KBM-7 (cell line): ENCODE results near the gene TTLL6.
"Not testable (repeated sequence)": the region's sequence is repeated elsewhere in the genome, so short reads cannot be mapped to it uniquely, and the experiment has no call there.

Experiments used
- DNase-seq: peaks from one replicate; pipeline ENCODE4 v3.0.0-alpha.2; 2015
- in situ Hi-C: fragments of 300-500 bp; cut with MboI; formaldehyde crosslinking; loops from 2 replicates; pipeline ENCODE4 v1.14.3; 2020; ENCODE audit warnings: low sequenced_read_pairs, low pct_unique_long_range_greater_than_20kb, mixed read lengths

Gene TTLL6

GRCh38 chr17:48816774-48817590 lies at the start of gene TTLL6:
Gene TTLL6, minus strand, starts transcription at chr17:48817229. Its CDS starts 157 bp downstream, at chr17:48817072.
- DNase-seq: peak; percentile 86

DNA sequence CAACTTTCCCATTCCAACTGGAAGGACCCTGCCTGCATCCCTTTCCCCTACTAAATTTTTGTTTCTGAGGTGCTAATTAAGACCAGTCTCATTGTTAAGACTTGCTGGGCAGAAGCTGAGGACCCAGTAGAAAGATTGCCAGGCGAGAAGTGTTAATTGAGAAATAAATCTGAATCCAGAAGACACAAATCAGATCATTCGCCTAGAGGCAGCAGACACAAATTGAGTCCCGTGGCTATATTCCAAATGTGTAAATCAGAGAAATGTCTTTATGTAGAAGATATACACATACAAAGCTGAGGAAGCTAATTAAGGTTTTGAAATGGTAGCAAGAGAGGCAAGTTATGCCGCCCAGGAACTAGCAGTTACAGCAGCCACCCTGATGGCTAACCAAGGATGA lies 43.4 kb upstream of the TTLL6 start:
- in situ Hi-C loops: no loop called here

More at GRCh38 chr17:48816774-48817590, at the start of gene TTLL6:
- in situ Hi-C loops: loop anchor here (10.0 kb wide), 1 partner anchor 58 kb away; no protein-coding TSS in a partner anchor

GRCh38 chr17:48860034-48860433 lies 43.0 kb upstream of the TTLL6 start:
- in situ Hi-C loops: no loop called here

More for the DNA sequence above, 43.4 kb upstream of the TTLL6 start:
- no peak for DNase-seq

GRCh38 chr17:48856122-48856821 lies 39.2 kb upstream of the TTLL6 start:
- in situ Hi-C loops: no loop called here
- no peak for DNase-seq

More at GRCh38 chr17:48860034-48860433, 43.0 kb upstream of the TTLL6 start:
- DNase-seq: no peak

- no peak for DNase-seq
- in situ Hi-C loops: no loop called here
Measured at GRCh38 chr17:48854774-48855476, 37.9 kb upstream of the TTLL6 start.

DNA sequence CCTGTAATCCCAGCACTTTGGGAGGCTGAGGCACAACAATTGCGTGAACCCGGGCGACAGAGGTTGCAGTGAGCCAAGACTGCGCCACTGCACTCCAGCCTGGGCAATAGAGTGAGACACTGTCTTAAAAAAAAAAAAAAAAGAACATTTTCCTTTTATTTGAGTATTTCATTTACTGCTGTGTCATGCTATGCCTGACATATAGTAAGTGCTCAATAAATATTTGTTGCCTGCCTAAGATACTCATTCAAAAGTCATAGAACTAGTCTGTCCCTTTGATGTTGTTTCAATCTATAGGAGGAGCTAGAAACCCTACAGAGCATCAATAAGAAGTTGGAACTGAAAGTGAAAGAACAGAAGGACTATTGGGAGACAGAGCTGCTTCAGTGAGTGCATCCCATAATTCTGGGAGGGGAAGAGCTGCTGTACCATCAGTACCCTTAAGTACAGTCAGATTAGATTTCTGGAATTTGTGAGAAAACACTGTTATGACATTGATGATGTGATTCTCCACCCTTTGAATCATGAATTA lies 33.8 kb upstream of the TTLL6 start:
- no peak for DNase-seq
- in situ Hi-C loops: no loop called here

DNA sequence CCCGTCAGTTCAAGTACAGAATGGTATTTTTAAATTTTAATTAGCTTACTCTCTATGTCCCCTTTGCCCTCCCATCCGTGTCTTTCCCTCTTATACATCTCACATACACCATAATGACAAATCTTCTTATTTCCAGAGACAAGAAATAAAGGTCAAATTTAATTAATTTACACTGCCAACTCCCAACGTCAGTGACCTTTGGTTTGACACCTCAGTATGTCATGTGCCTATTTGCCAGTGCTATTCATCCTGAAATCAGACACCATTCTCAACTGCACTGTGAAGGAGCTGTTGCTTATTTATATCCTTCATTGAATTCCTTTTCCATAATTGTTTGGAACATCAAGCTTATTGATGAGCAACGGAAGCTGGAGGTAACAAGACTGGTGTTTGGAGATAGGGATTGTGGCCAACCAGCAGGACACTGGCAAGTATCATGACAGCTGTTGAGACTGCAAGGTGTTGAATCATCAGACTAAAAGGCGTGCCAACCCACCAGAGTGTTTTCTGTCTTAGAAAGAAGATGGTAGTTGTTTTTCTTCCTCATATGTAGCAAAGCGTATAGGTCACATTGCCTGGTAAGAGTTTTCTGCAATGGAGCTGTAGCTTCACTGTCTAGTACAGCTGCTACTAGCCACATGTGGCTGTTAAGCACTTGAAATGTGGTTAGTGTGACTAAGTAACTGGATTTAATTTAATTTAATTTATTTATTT lies 26.3 kb upstream of the TTLL6 start:
- no peak for DNase-seq
- in situ Hi-C loops: no loop called here

GRCh38 chr17:48842746-48843145 lies 25.7 kb upstream of the TTLL6 start:
- in situ Hi-C loops: no loop called here
- no peak for DNase-seq

GRCh38 chr17:48841395-48841831 lies 24.4 kb upstream of the TTLL6 start:
- peak; percentile 89 for DNase-seq
- in situ Hi-C loops: no loop called here

DNA sequence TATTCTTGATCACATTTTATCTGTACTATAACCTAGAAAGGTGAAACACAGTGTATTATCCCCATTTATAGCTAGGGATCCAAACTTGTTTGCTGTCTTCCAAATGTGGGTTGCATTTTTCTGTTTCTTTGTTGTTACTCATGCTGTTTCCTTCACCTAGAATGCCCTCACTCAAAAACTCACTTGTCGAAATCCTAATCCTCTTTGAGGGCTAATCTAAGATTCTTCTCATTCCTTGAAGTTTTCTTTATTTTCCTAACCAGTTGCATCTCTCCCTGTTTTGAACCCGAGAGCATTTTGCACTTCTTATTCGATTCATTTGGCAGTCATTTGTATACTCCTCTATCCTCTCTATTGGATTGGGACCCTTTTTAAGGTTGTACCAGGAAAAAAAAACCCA lies 23.4 kb upstream of the TTLL6 start:
- DNase-seq: no peak
- in situ Hi-C loops: no loop called here

- in situ Hi-C loops: not testable (repeated sequence)
- DNase-seq: peak; percentile 73
Measured at GRCh38 chr17:48837458-48837857, 20.4 kb upstream of the TTLL6 start.

DNA sequence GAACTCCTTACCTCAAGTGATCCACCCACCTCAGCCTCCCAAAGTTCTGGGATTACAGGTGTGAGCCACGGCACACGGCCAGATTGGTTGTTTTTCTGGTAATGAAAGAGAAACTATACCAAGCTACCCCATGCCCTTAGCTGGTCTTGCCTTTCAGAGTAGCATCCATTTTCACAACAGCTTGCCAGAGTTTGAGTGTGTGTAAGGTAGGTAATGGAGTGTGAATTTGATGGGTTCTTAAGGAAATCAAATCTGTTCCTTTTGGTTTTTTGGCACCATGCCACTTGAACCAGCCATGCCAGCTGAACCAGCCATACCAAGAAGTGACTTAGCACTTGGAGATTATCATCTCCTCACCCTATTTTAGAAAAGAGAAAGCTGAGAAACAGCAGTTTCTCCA lies 18.9 kb upstream of the TTLL6 start:
- in situ Hi-C loops: no loop called here
- DNase-seq: no peak

DNA sequence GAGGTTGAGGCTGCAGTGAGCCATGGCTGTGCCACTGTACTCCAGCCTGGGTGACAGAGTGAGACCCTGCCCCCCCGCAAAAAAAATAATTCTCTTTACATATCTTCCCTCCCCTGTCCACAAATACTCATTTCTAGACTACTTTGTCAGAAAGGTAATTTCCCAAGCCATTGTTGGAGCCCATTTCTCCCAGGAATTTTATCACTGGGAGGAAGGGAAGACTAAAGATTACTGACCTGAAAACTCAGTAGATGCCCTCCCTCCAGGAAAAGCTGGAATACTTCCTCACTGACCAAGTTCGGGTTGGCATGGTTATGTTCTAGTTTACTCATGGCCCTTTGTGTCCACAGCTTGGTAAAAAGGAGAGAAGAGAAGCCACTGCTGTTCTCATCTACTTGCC lies 17.9 kb upstream of the TTLL6 start:
- in situ Hi-C loops: no loop called here
- DNase-seq: no peak

- in situ Hi-C loops: no loop called here
- DNase-seq: no peak
Measured at GRCh38 chr17:48831549-48831883, 14.5 kb upstream of the TTLL6 start.

DNA sequence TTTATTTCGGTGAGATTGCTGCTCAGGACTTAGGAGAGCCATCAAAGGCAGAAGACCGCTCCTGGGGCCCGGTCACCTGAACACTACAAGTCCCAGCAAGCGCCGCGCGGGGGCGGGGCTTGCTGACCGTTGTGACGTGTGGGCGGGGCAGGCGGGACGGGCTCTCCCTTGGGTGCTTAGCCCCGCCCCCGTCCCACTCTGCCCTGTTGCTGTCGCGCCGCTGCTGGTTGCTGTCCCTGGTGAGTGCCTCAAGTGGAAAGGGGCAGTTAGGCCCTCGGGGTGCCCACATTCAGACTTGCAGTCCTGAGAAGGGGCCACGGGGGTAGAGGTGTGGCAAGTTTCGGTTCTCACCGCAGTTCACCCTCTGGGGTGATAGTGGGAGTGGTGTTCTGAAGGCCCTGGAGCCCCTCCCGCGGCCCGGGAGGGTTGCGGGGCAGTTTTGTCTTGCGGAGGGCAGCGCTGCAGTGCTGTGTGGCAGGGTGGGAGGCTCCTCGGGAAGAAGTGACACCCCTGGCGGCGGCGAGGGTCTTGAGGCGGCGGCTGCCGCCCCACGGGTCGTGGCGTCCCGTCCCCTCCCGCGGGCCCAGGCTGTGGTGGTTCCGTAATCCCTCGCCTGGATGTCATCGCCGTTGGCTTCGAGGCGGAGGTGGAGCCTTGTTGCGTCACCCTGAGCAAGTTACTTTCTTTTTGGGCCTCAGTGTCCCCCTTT lies 14.0 kb upstream of the TTLL6 start, which contains the start of gene CALCOCO2:
TSS of gene CALCOCO2 (plus strand) at position 196 of the 709 bp plus-strand sequence. CDS start 10,673 bp downstream, outside the sequence.
- in situ Hi-C loops: no loop called here
- peak; percentile 94 for DNase-seq

- DNase-seq: no peak
- in situ Hi-C loops: no loop called here
Measured at GRCh38 chr17:48825446-48826381, 8.7 kb upstream of the TTLL6 start.

DNA sequence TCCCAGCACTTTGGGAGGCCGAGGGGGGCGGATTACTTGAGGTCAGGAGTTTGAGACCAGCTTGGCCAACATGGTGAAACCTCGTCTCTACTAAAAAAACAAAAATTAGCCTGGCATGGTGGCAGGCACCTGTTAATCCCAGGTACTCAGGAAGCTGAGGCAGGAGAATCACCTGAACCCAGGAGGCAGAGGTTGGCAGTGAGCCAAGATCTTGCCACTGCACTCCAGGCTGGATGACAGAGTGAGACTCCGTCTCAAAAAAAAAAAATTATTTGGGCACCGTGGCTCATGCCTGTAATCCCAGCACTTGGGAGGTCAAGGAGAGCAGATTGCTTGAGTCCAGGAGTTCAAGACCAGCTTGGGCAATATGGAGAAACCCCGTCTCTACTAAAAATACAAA lies 3.9 kb upstream of the TTLL6 start:
- in situ Hi-C loops: not testable (repeated sequence)

More for the DNA sequence above, 3.9 kb upstream of the TTLL6 start:
- not testable (repeated sequence) for DNase-seq
